Esophagus muscularis mucosa (tissue), 3 donors: ENCODE results near the gene TSBP1.

Experiments
- CTCF ChIP-seq, 3 experiments: fragments of 200-600 bp in 2 of 3; fragments of 450-650 bp in 1 of 3; sonication (generic) in 2 of 3; IDR thresholded peaks; one replicate each; pipeline ENCODE4 v1.5.1; 2017 to 2019; ENCODE audit warnings: antibody characterized with exemption in 3 of 3, mild to moderate bottlenecking in 2 of 3, moderate library complexity in 1 of 3
- POLR2A ChIP-seq: fragments of 450-650 bp; IDR thresholded peaks from one replicate; pipeline ENCODE4 v1.6.1; 2017; ENCODE audit warnings: antibody characterized with exemption, moderate library complexity, mild to moderate bottlenecking, low read depth
- POLR2AphosphoS5 ChIP-seq, 2 donors: sonication (generic); formaldehyde crosslinking; IDR thresholded peaks; one replicate each; pipeline ENCODE4 v1.6.1; 2017; ENCODE audit warnings: antibody characterized with exemption in 2 of 2

DNA sequence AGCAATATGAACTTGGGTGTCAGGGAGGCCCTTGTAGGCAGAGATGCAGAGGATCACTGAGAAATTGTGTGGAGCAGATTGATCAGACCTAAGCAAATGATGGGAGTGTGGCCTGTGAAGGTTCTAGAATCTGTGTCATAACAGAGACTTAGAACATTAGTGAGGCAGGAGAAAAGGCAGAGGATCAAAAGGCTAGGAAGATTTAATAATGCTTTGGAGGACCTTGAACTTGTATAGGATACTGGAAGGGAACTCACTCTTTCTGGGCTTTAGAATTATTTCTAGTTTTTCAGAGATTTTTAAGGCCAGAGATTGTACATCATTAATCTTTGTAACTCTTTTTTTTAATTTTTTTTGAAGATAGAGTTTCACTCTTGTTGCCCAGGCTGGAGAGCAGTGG is at the start of gene TSBP1:
- no peak for TF ChIP-seq CTCF (IDR thresholded peaks at IDR 0.05)
- TF ChIP-seq POLR2AphosphoS5 (IDR thresholded peaks at IDR 0.05): no peak
- no peak for TF ChIP-seq POLR2A
